MM.1S (cell line): ENCODE results near the gene ZNF320.
"Not testable (repeated sequence)": the region's sequence is repeated elsewhere in the genome, so short reads cannot be mapped to it uniquely, and the experiment has no call there.

Experiments used
- DNase-seq: peaks from one replicate; pipeline ENCODE4 v3.0.0-alpha.2; 2015
- H2AFZ ChIP-seq: fragments of 300-600 bp; sonication (generic); 2 replicates; pipeline ENCODE4 v1.6.0; 2016; ENCODE audit warnings: antibody characterized with exemption, low read length
- H3F3A ChIP-seq: fragments of 300-600 bp; sonication (generic); 2 replicates; pipeline ENCODE4 v1.6.1; 2016; ENCODE audit warnings: mild to moderate bottlenecking, antibody characterized with exemption, low read length, moderate library complexity, mixed read lengths; ENCODE audit not compliant: insufficient read depth
- H3K27ac ChIP-seq: fragments of 300-600 bp; sonication (generic); 2 replicates; pipeline ENCODE4 v1.5.1; 2016; ENCODE audit warnings: mild to moderate bottlenecking, low read length
- H3K27me3 ChIP-seq: fragments of 300-600 bp; sonication (generic); replicated peaks from 2 replicates; pipeline ENCODE4 v1.6.0; 2016; ENCODE audit warnings: low read length; ENCODE audit not compliant: insufficient read depth
- H3K36me3 ChIP-seq: fragments of 300-600 bp; sonication (generic); replicated peaks from 2 replicates; pipeline ENCODE4 v1.6.1; 2016; ENCODE audit warnings: mild to moderate bottlenecking, low read length, mixed read lengths; ENCODE audit not compliant: insufficient read depth
- H3K4me1 ChIP-seq: fragments of 300-600 bp; sonication (generic); 2 replicates; pipeline ENCODE4 v1.6.1; 2016; ENCODE audit warnings: low read length, mixed read lengths
- H3K4me2 ChIP-seq: fragments of 300-600 bp; sonication (generic); 2 replicates; pipeline ENCODE4 v1.6.0; 2016; ENCODE audit warnings: low read depth, low read length
- H3K4me3 ChIP-seq: fragments of 300-600 bp; sonication (generic); 2 replicates; pipeline ENCODE4 v1.5.1; 2016; ENCODE audit warnings: low read length, mixed read lengths
- H3K79me2 ChIP-seq: fragments of 300-600 bp; sonication (generic); 2 replicates; pipeline ENCODE4 v1.6.1; 2016; ENCODE audit warnings: mixed run types, low read length, mixed read lengths
- H3K9ac ChIP-seq: fragments of 300-600 bp; sonication (generic); 2 replicates; pipeline ENCODE4 v1.6.1; 2016; ENCODE audit warnings: low read length, mixed read lengths
- H3K9me2 ChIP-seq: fragments of 300-600 bp; sonication (generic); replicated peaks from 2 replicates; pipeline ENCODE4 v1.6.1; 2016; ENCODE audit warnings: mild to moderate bottlenecking, low read length, mixed read lengths; ENCODE audit not compliant: insufficient read depth
- H3K9me3 ChIP-seq: fragments of 300-600 bp; sonication (generic); replicated peaks from 2 replicates; pipeline ENCODE4 v1.6.1; 2016; ENCODE audit warnings: mild to moderate bottlenecking, low read length, mixed read lengths; ENCODE audit not compliant: insufficient read depth
- H4K20me1 ChIP-seq: fragments of 300-600 bp; sonication (generic); 2 replicates; pipeline ENCODE4 v1.6.1; 2016; ENCODE audit warnings: mild to moderate bottlenecking, low read length, moderate library complexity, mixed read lengths; ENCODE audit not compliant: insufficient read depth
- EZH2 ChIP-seq: fragments of 300-600 bp; sonication (generic); optimal IDR thresholded peaks from 2 replicates; pipeline ENCODE3; 2017; ENCODE audit warnings: low read depth, mild to moderate bottlenecking, antibody characterized with exemption, low read length, mixed read lengths
- EZH2phosphoT487 ChIP-seq: fragments of 300-600 bp; sonication (generic); IDR thresholded peaks from 2 replicates; pipeline ENCODE4 v1.6.1; 2018; ENCODE audit warnings: antibody characterized with exemption, low read length
- TF ChIP-seq, protein P1 (sequence below): fragments of 300-600 bp; sonication (generic); IDR thresholded peaks from 2 replicates; pipeline ENCODE4 v1.5.1; 2016; ENCODE audit warnings: antibody characterized with exemption, low read length, mixed read lengths

ZNF320 gene

DNA sequence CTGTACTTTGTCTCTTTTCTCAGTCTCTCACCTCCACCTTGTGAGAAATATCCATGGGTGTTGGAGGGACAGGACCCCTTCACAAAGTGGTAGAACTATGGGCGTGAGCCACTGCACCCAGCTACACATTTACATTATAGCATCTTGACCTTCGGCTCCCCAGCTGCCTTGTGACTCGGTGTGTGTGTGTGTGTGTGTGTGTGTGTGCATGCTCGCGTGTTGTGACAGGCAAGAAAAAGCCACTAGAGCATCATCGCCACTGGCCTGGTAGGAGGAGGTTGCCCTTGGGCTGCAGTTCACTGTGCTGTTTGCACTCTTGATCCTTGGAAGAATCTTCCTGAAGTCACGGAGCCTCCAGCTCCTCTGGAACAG is 39.5 kb upstream of the ZNF320 start:
- H3K4me2 ChIP-seq, result no peak overlapping the region
- no peak overlapping the region for H3K9ac ChIP-seq
- no peaks in the 10 kb centered on the region for H3K4me1 ChIP-seq

GRCh38 chr19:52936151-52936953 is 38.9 kb upstream of the ZNF320 start:
- Histone ChIP-seq H3K9me2 (no peaks in the 10 kb centered on the region), H4K20me1 (no peaks in the 10 kb centered on the region), H3K4me1 (no peaks in the 10 kb centered on the region), H3K27me3 (no peaks in the 10 kb centered on the region), H3K9ac (no peak overlapping the region), H3K4me3 (no peak overlapping the region), H3K79me2 (no peaks in the 10 kb centered on the region), H3K4me2 (no peak overlapping the region), H3K36me3 (no peaks in the 10 kb centered on the region), H3K9me3 (no peaks in the 10 kb centered on the region), H2AFZ (no peak overlapping the region), H3F3A (no peaks in the 10 kb centered on the region), H3K27ac (no peak overlapping the region)
- TF ChIP-seq EZH2, result no peak
- TF ChIP-seq, protein P1, sequence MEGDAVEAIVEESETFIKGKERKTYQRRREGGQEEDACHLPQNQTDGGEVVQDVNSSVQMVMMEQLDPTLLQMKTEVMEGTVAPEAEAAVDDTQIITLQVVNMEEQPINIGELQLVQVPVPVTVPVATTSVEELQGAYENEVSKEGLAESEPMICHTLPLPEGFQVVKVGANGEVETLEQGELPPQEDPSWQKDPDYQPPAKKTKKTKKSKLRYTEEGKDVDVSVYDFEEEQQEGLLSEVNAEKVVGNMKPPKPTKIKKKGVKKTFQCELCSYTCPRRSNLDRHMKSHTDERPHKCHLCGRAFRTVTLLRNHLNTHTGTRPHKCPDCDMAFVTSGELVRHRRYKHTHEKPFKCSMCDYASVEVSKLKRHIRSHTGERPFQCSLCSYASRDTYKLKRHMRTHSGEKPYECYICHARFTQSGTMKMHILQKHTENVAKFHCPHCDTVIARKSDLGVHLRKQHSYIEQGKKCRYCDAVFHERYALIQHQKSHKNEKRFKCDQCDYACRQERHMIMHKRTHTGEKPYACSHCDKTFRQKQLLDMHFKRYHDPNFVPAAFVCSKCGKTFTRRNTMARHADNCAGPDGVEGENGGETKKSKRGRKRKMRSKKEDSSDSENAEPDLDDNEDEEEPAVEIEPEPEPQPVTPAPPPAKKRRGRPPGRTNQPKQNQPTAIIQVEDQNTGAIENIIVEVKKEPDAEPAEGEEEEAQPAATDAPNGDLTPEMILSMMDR, result no peak
- no peak for TF ChIP-seq EZH2phosphoT487
- no peak for DNase-seq

More for the DNA sequence above, 39.5 kb upstream of the ZNF320 start:
- no peaks in the 10 kb centered on the region for H3K79me2 ChIP-seq
- no peak overlapping the region for H3K4me3 ChIP-seq
- DNase-seq, result no peak
- no peak overlapping the region for H3K27ac ChIP-seq
- no peaks in the 10 kb centered on the region for H3F3A ChIP-seq
- no peaks in the 10 kb centered on the region for H3K27me3 ChIP-seq
- no peaks in the 10 kb centered on the region for H4K20me1 ChIP-seq
- no peak overlapping the region for H2AFZ ChIP-seq
- no peaks in the 10 kb centered on the region for H3K9me3 ChIP-seq
- H3K36me3 ChIP-seq, result no peaks in the 10 kb centered on the region
- H3K9me2 ChIP-seq, result no peaks in the 10 kb centered on the region
- TF ChIP-seq, protein P1, result no peak
- TF ChIP-seq EZH2phosphoT487, result no peak
- TF ChIP-seq EZH2, result no peak

DNA sequence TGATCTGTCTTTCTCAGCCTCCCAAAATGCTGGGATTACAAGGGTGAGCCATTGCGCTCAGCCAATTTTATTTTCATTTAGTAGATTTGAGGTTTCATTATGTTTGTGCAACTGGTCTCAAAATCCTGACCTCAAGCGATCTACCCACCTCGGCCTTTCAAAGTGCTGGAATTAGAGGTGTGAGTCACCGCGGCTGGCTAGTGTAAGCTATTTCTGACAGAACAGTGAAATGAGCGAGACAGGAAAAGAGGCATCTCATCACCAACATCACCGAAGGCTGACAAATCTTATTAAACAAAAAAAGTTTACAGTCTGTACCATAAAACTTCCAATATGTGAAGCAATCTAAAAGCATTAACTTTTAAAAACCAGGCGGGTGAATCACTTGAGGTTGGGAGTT is 38.0 kb upstream of the ZNF320 start:
- Histone ChIP-seq H3K4me2 (no peak overlapping the region), H3K27ac (no peak overlapping the region), H3K36me3 (no peaks in the 10 kb centered on the region), H3F3A (no peaks in the 10 kb centered on the region), H4K20me1 (no peaks in the 10 kb centered on the region), H3K9me3 (no peaks in the 10 kb centered on the region), H3K9me2 (no peaks in the 10 kb centered on the region), H3K4me3 (no peak overlapping the region), H3K27me3 (no peaks in the 10 kb centered on the region), H3K9ac (no peak overlapping the region), H2AFZ (no peak overlapping the region), H3K4me1 (no peaks in the 10 kb centered on the region), H3K79me2 (no peaks in the 10 kb centered on the region)
- TF ChIP-seq EZH2phosphoT487, result no peak
- TF ChIP-seq EZH2, result no peak
- TF ChIP-seq, protein P1, result no peak
- DNase-seq, result no peak

- H3K79me2 ChIP-seq, H3K9me3 ChIP-seq, H3F3A ChIP-seq, DNase-seq, H3K9me2 ChIP-seq, H3K27ac ChIP-seq, H3K36me3 ChIP-seq, H2AFZ ChIP-seq, H3K4me2 ChIP-seq, H3K4me3 ChIP-seq, H4K20me1 ChIP-seq, H3K4me1 ChIP-seq, H3K9ac ChIP-seq, H3K27me3 ChIP-seq: not testable (repeated sequence)
Measured at GRCh38 chr19:52924641-52925040, 27.2 kb upstream of the ZNF320 start.
